ENCODE measurements around the gene EME2.

EME2 gene

DNA sequence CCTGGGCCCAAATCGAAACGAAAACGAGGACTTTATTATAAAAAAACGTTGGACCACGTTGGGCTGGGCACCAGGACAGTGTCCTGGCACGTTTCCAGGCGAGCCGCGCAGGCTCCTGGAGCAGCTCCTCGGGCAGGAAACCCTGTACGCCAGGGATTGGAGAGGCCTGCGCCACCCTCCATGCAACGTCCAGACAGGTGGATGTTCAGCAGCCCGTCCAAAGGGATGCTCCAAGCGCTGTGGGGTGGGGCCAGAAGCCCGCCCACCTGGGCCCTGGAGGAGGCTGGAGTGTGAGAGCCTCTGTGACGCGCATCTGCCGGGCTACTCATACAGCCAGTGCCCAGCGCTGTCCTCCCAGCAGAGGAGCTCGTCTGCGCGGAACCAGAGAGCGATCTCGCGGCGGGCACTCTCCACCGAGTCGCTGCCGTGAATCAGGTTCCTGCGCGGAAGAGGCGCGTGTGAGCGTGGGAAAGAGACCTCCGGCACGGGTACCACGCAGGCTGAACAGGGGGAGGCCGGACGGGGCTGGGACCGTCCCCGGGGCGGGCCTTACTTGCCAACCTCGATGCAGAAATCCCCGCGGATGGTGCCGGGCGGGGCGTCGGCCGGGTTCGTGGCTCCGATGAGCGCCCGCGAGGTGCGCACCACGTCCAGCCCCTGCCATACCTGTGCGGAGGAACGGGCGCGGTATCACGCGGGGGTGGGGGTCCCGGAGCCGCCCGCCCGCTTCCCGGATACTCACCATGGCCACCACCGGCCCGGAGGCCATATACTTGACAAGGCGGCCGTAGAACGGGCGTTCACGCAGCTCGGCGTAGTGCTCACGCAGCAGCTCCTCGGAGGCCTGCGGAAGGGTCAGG lies 2.1 kb upstream of the EME2 start:
- TF ChIP-seq CTCF (IDR thresholded peaks at IDR 0.05), result no peak

GRCh38 chr16:1771188-1771863 lies 1.3 kb upstream of the EME2 start, which contains the start of gene NME3:
Gene NME3, minus strand, starts transcription at chr16:1771543. Its CDS starts 9 bp downstream, at chr16:1771534.
- no peak for TF ChIP-seq CTCF (IDR thresholded peaks at IDR 0.05)

DNA sequence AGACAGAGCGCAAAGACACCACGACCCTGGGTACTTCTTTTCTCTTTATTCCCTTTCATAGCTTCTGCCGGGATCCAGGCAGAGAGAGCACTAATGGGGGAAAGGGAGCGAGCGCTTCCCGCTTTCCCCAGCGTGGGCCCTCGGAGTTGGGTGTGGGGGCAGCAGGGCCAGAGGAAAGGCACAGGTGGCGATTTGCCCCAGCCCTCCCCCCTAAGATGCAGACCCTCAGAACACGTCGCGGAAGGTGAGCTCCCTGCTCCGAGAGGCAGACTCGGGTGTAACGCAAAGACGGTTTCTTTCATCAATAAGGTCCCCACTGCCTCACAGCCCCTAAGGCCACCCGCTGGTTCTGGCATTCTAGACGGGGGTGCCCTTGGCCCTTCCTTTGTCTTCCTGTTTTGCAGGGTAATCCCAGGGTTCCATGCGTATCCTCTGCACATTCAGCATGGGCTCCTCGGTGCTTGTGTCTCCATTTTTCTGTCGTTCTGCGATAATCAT lies 697 bp upstream of the EME2 start:
- no peak for TF ChIP-seq CTCF (IDR thresholded peaks at IDR 0.05)

DNA sequence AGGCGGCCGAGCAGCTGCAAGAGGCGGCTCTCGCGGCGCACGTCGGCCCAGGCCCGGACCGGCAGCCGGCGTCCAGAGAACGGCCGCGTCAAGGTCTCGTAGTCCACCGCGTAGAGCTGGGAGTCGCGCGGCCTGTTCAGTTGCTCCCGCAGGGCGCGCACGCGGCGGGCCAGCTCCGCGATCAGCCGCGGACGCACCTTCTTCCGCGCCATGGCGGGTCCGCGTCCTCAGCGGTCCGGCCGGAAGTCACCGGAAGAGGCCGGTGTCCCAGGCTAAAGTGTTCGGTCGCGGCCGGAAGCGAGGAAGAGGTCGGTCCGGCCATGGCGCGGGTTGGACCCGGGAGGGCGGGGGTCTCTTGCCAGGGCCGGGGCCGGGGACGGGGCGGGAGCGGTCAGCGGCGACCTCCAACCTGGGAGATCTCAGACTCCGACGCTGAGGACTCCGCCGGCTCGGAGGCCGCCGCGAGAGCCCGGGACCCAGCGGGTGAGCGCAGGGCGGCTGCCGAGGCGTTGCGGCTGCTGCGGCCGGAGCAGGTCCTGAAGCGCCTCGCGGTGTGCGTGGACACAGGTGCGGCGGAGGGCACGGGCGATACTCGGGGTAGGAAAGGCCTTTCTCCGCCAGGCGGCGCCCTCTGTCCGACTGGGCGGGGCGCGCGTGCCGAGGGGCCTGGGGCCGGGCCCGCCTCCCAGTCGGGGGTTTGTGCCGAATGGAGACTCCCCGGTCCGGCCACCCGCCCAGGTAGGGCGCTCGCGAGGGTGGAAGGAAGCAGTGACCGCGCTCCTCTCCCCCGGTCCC lies 495 bp downstream of the EME2 start, which contains the start of gene MRPS34:
Gene MRPS34 (minus strand): TSS at position 227 of the 795 bp plus-strand sequence. CDS start 15 bp downstream, at position 212.
- peak; percentile 86 for TF ChIP-seq CTCF (IDR thresholded peaks at IDR 0.05)

DNA sequence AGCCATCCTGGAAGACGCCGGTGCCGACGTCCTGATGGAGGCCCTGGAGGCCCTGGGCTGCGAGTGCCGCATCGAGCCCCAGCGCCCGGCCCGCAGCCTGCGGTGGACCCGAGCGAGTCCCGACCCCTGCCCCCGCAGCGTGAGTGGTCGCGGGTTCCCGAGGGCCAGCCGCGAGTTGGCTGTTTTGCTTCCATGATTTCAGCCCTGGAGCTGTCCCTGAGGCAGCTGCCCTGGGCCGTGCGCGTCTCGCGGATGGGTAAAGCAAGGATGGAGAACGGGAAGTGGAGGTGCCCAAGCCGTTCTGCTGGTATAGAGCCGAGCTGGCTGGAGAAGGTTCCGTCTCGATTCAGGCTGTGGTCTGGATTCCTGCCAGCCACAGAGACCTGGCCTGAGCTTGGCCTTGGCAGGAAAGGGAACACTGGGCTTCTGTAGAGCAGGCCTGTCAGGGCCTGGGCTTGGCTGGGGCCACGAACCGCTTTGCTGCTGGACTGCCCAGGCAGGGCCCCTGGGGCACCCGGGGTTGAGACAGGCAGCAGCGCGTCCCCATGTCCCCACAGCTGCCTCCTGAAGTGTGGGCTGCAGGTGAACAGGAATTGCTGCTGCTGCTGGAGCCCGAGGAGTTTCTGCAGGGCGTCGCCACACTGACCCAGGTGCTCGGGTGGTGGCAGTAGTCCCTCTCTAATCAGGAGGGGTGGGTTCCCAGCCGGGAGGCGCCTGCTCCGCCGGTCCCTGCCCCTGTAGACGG lies 1.3 kb downstream of the EME2 start:
- peak; percentile 15; the same call in 1 of the 2 replicates for TF ChIP-seq CTCF (IDR thresholded peaks at IDR 0.05)

- TF ChIP-seq CTCF (IDR thresholded peaks at IDR 0.05), result no peak
Measured at GRCh38 chr16:1774448-1774780, 1.8 kb downstream of the EME2 start.

Measured in LNCAP (cell line).